Psoas muscle (tissue), 8 donors: Measurements from ENCODE around the gene NDUFS8. TPM values are rescaled to one million over a fixed set of nuclear protein-coding genes. Genes with fewer than 3 reads are reported as not detected.

Experiments
- ATAC-seq, 4 donors: fragments of 200-7000 bp; cut with Tn5 transposase; one replicate each; pipeline ENCODE4 v1.9.1; 2020; ENCODE audit warnings: moderate library complexity in 3 of 4, mild to moderate bottlenecking in 2 of 4
- DNase-seq, 2 donors: peaks; one replicate each; pipeline ENCODE4 v3.0.0-alpha.2; 2020
- H3K27ac ChIP-seq: fragments of 200-600 bp; one replicate; pipeline ENCODE4 v1.8.0; 2022
- H3K27me3 ChIP-seq, 3 donors: fragments of 200-600 bp in 1 of 3; one replicate each; pipeline versions ENCODE4 v1.6.1 to v1.8.0; 2013 to 2022; ENCODE audit warnings: low read length in 2 of 3, mild to moderate bottlenecking in 2 of 3, moderate library complexity in 1 of 3; ENCODE audit not compliant: insufficient read depth in 3 of 3
- H3K36me3 ChIP-seq, 2 donors: fragments of 200-600 bp in 1 of 2; one replicate each; pipeline versions ENCODE4 v1.6.1 to v1.8.0; 2013 to 2022; ENCODE audit warnings: low read depth in 1 of 2, mild to moderate bottlenecking in 1 of 2, moderate library complexity in 1 of 2; ENCODE audit not compliant: insufficient read depth in 1 of 2
- H3K4me1 ChIP-seq: fragments of 200-600 bp; one replicate; pipeline ENCODE4 v1.8.0; 2022
- H3K4me3 ChIP-seq: fragments of 200-600 bp; one replicate; pipeline ENCODE4 v1.8.0; 2022; ENCODE audit warnings: mild to moderate bottlenecking
- H3K9me3 ChIP-seq: fragments of 200-600 bp; one replicate; pipeline ENCODE4 v1.8.0; 2022
- WGBS, 3 donors: extraction: QIAGEN DNeasy Blood & Tissue Kit; methylation state at CpG; one replicate each; pipeline versions ENCODE4 v1.1.6 to v1.1.7; 2013; 5-methylcytosine and 5-hydroxymethylcytosine counted together
- intact Hi-C, 2 donors: fragments of 100-400 bp; cut with DNase I; formaldehyde crosslinking; loops; one replicate each; pipeline versions ENCODE4 v1.11.0 to v1.14.2; 2022
- polyA plus RNA-seq, 3 donors: library from polyadenylated mRNA; stranded (reverse); fragments of 200-250 nt; gene quantifications; one replicate each; pipeline ENCODE4 v1.2.3, GENCODE V29; 2013
- total RNA-seq, 4 donors: library from RNA; stranded (reverse); fragmentation: NEBNext Ultra II Directional in 2 of 4; extraction: Animal tissue kit (Norgen Biotek cat#: 25700) in 2 of 4; gene quantifications; one replicate each; pipeline versions ENCODE4 v1.2.1 to v1.2.4, GENCODE V29; 2021 to 2023
- TF ChIP-seq, protein P1 (sequence below): fragments of 200-600 bp; IDR thresholded peaks from one replicate; pipeline ENCODE4 v1.8.0; 2022; ENCODE audit warnings: antibody characterized with exemption
- donor health status: healthy with polysubstance abuse.
- donor health status: DM: no; HTN: no; CAD: no; lungs with moderate emphysema.
- donor health status: Bipolar disorder and iron deficiency.
- donor health status: healthy.
- donor health status: DM: yes; HTN: yes; CAD: no.
- donor health status: DM: no; HTN: no; CAD: no.
- donor health status: DM: no; HTN: no; CAD: no.
- donor health status: DM: yes; HTN: yes; CAD: no.

NDUFS8 gene
- total and polyA plus RNA-seq, 7 donors: 193 to 390 (median 257) TPM

DNA sequence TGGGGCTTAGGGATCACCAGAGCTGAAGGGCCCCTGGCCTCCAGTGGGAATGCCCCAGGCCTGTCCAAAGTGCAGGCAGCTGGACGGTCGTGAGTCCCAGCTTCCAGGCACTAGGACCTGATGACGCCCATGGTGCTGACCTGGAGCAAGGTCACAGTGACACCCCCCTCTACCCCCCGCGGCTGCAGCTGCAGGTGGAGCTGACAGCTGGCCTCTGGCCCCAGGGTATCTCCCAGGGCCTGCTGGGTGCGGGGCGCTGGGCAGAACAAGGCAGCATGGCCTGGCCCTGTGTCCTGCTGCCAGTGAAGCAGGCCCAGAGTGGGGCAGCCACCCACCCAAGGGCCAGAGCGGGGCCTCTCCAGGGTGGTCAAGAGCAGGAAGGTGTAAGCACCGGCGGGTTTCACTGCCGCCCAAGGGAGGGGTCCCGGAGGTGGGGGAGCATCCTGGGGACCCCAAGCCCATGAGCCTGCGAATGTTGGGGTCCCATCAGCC lies 7.8 kb downstream of the NDUFS8 start:
- intact Hi-C loops: no loop called here
- H3K4me1 ChIP-seq: peaks cover 20% of the 10 kb centered on the region
- H3K4me3 ChIP-seq: peak overlapping the region; percentile 75
- peak overlapping the region; percentile 77 for H3K27ac ChIP-seq
- peaks cover 0 to 30% of the 10 kb centered on the region in 2 donors for H3K36me3 ChIP-seq
- no peaks in the 10 kb centered on the region for H3K27me3 ChIP-seq
- 20 to 33% (median 23%) methylated on average over 13 of the region's 13 CpGs for WGBS, 3 donors
- DNase-seq: peak; percentile 27 to 72
- TF ChIP-seq, protein P1, sequence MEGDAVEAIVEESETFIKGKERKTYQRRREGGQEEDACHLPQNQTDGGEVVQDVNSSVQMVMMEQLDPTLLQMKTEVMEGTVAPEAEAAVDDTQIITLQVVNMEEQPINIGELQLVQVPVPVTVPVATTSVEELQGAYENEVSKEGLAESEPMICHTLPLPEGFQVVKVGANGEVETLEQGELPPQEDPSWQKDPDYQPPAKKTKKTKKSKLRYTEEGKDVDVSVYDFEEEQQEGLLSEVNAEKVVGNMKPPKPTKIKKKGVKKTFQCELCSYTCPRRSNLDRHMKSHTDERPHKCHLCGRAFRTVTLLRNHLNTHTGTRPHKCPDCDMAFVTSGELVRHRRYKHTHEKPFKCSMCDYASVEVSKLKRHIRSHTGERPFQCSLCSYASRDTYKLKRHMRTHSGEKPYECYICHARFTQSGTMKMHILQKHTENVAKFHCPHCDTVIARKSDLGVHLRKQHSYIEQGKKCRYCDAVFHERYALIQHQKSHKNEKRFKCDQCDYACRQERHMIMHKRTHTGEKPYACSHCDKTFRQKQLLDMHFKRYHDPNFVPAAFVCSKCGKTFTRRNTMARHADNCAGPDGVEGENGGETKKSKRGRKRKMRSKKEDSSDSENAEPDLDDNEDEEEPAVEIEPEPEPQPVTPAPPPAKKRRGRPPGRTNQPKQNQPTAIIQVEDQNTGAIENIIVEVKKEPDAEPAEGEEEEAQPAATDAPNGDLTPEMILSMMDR: no peak
- ATAC-seq: peak; percentile 18 to 35 (median 28)
- H3K9me3 ChIP-seq: no peaks in the 10 kb centered on the region

DNA sequence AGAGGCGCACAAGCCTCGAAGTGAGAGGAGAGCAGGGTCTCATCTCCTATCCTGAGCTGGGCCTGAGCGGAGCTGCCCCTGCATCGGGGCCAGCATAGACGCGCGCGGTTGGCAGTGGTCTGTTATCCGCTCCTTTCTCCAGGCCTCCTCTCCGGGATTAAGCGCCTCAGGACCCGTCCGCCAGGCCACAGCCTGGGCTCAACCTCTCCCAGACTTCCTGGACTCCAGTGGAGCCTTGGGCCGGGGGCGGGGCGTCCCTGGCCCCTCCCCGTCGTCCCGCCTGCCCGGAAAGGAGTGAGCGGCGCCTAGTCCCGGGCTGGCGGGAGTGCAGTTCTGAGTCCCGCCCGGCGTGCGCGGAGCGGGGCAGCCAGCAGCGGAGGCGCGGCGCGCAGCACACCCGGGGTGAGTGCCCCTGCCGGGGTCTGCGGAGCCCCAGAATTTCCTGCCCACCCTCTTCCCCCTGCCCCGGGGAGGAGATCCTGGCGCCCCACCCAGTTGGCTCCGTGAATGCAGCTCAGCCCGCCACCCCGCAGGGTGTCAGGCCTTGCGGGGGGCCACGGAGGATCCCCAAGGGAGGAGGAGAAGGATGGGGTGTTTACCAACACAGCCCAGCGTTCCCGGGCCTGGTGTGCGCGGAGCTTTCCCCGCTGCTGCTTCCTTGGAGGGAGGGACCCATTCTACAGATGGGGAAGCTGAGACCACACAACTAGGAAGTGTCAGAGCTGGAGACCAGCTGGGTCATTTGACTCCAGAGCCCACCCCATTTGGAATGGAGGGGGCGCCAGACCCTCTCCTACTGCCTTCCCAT lies 8.4 kb downstream of the NDUFS8 start, which contains the start of gene TCIRG1:
TCIRG1 (plus strand) TSS at position 308 of the 808 bp plus-strand sequence. CDS start 2,247 bp downstream, outside the sequence.
- DNase-seq (peak; percentile 90), ATAC-seq (peak; percentile 72 to 82 (median 78))
- peaks cover 0 to 25% of the 10 kb centered on the region in 2 donors for H3K36me3 ChIP-seq
- H3K4me1 ChIP-seq: peaks cover 18% of the 10 kb centered on the region
- H3K4me3 ChIP-seq: peak within 1 kb of the TSS; percentile 75
- peak within 1 kb of the TSS; percentile 77 for H3K27ac ChIP-seq
- intact Hi-C loops: no loop called here
- TF ChIP-seq, protein P1: no peak
- no peaks in the 10 kb centered on the region for H3K9me3 ChIP-seq
- no peaks in the 10 kb centered on the region for H3K27me3 ChIP-seq
- WGBS, 3 donors: 8 to 12% (median 10%) methylated on average over 40 to 51 of the region's 51 CpGs

DNA sequence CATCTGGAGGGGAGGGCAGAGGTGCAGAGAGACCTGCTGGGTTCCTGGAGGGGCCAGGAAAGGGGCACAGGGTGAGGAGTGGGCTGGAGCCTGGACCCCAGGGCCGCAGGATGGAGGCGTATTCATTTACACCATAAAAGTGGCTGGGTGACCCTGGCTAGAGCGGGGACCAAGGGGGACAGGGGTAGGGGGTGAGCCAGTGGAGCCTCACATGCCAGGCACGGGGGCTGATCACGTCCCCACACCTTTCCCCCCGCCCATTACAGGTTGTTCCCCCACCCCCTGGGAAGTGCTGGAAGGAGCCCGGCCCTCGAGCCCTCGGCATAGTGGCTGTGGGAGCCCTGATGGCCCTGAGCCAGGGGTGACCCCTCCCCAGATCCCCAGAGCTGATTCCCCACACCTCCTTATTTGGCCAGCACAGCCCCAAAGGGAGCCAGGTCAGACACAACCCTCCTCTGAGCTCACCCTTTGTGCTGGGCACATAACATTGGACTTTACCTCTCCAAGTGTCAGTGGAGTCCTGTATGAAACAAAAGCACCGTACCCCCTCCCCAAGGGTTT lies 9.1 kb downstream of the NDUFS8 start:
- no peak for ATAC-seq
- H3K4me1 ChIP-seq: peaks cover 18% of the 10 kb centered on the region
- peak; percentile 24 to 59 for DNase-seq
- peak overlapping the region; percentile 75 for H3K4me3 ChIP-seq
- H3K36me3 ChIP-seq: peaks cover 0 to 18% of the 10 kb centered on the region in 2 donors
- WGBS, 3 donors: 44 to 53% (median 51%) methylated on average over 9 to 10 of the region's 10 CpGs
- no peaks in the 10 kb centered on the region for H3K27me3 ChIP-seq
- intact Hi-C loops: no loop called here
- peak overlapping the region; percentile 77 for H3K27ac ChIP-seq
- no peaks in the 10 kb centered on the region for H3K9me3 ChIP-seq
- TF ChIP-seq, protein P1: no peak

DNA sequence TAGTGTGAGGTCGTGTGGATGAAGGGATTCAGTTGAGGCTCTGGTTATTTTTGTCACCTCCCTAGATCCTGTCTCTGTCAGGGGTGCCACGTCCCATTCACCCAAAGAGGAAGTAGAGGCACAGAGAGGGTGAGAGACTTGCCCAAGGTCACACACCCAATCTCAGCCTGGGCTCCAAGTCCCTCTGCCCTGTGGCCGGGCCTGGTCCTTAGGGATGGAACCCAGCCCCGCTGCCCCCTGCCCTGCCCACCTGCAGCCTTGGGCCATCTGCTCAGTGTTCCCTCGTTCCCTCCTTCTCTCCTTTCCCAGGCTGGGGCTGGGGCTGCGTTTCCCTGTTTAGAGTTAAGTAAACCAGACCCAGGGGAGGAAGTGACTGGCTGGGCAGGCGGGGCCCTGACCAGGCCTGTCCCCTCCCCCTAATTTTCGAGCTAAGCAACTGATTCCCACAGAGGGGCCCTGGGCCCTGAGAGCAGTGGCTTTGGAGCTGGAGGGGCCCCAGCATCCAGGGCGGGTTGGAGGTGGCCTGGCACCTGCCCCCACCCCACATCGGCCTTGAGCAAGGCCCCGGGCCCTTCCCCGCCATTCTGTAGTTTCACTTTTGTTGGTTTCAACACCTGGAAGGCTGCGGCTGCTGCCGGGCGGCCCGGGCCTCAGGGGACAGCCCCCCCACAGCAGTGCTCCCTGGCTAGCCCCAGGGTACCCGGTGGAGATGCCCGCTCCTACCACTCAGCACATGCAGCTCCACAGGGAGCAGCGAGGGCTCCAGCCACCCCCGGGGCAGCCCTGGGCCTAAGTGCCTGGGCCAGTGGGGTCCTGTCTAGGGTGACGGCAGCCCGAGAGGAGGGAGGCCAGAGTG lies 9.8 kb downstream of the NDUFS8 start:
- ATAC-seq (peak in 1 of 4 donors; percentile 8), DNase-seq (peak; percentile 69 to 77)
- Histone ChIP-seq H3K36me3 (peaks cover 0 to 18% of the 10 kb centered on the region in 2 donors), H3K4me1 (peaks cover 18% of the 10 kb centered on the region), H3K4me3 (peak overlapping the region; percentile 75), H3K9me3 (no peaks in the 10 kb centered on the region), H3K27ac (peak overlapping the region; percentile 77), H3K27me3 (no peaks in the 10 kb centered on the region)
- TF ChIP-seq, protein P1: no peak
- intact Hi-C loops: no loop called here
- 41 to 49% (median 47%) methylated on average over 20 to 22 of the region's 22 CpGs for WGBS, 3 donors
